ENCODE measurements around the gene PIP5K1C.
"Not testable (repeated sequence)": the region's sequence is repeated elsewhere in the genome, so short reads cannot be mapped to it uniquely, and the experiment has no call there.

PIP5K1C gene

DNA sequence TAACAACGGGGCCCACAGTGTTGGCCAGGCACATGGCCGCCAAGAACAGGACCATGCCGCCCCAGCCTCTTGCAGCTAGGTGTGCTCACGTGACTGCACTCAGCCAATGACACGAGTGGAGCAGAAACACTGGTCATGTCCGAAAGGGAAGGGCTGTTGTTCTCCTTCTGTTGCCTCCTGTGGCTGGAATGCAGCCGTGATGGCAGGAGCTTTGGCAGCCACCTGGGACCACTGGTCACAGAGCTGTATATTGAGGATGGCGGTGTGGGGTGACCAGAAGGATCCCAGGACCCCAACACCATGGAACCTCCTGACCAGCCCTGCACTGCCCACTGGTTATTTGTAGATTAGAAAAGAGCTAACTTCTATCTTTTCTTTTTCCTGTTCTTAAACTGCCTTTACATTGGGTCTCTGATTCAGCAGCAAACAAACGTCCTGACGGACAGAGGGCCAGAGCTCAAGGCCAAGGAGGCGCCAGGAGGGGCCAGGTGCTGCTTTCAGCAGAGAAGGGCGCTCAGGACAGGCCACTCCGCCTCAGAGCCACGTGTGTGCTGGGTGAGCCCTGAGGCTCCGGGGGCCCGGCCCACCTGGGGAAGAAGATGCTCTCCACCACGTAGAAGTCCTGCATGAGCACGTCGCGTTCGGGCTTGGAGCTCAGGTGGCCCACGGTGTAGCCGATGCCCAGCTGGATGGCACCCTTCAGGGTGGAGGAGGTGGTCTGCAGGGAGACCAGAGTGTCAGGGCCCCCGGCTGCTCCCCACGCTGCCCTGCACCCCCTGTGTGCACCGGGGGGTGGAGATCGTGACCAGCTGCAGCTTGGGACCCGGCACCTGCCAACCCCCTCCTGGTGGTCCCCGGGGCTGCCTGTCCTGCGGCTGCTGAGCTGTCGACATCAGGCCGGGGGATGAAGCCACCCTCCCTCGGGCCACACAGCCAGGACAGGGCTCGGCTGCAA lies 38.7 kb downstream of the PIP5K1C start:
- DNase-seq (ENCODE audit: low read depth) = no peak

- DNase-seq (ENCODE audit: low read depth) = no peak
Observed at GRCh38 chr19:3660493-3661219, 39.6 kb downstream of the PIP5K1C start.

DNA sequence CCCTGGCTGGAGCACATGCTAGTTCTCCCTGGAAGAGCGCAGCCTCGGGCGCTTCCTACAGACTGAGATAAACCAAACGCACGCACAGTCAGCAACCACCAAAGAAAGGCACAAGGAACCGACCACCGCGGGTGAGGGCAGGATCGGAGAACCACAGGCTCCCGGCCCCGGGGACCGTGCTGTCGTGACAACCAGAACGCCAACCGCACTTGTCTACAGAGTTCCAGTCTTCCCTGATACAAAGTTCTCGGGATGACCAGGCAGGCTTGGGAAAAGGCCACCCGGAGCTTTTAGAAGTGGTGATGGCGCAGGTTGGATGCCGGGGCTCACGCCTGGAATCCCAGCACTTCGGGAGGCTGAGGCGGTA lies 40.5 kb downstream of the PIP5K1C start:
- DNase-seq (ENCODE audit: low read depth) = no peak

GRCh38 chr19:3658870-3659745 lies 41.2 kb downstream of the PIP5K1C start:
- DNase-seq (ENCODE audit: low read depth) = no peak

GRCh38 chr19:3658004-3658869 lies 42.0 kb downstream of the PIP5K1C start:
- no peak for DNase-seq (ENCODE audit: low read depth)

DNA sequence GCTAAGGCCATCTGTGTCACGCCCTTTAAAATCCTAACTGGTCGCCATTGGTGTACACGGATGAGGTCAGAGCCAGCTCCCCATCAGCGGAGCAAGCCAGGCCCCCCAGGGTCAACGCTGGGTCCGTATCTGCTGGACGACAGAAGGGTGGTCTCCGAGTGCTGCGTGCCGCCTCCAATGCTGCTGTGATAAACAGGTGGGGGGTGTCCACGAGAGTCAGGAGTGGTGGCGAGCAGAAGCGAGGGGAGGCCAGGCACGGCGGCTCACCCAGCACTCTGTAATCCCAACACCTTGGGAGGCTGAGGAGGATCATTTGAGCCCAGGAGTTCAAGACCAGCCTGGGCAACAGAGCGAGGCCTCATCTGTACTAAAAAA lies 42.9 kb downstream of the PIP5K1C start:
- DNase-seq (ENCODE audit: low read depth) = no peak

DNA sequence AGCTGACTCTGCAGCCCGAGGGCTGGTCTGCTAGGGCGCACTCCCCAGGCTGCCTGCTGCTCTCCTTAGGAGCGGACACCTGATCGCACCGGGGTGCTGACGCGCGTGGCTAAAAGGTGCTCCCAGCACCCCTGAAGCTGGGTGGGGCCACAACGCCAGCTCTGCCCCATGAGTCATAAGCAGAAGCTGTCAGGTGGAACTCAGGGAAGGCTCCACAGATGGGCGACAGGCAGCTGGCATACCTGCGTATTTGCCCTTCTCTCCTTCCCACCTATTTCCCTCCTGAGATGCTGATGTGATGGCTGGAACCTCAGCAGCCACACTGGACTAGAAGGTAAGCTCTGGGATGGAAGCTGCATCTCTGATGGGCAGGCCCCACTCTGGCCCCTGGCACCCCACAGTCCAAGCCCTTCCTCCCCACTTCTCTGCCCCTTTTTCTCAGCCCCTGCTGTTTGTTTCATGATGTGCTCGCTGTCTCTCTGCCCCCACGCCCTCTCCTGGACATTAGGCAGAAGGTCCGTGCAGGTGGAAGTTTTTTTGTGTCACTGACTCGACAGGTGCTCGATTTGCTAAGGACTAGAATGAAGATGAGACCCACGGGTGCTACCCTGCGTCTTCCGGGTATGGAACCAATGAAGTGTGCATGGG lies 43.4 kb downstream of the PIP5K1C start:
- no peak for DNase-seq (ENCODE audit: low read depth)

GRCh38 chr19:3656073-3656746 lies 44.1 kb downstream of the PIP5K1C start:
- DNase-seq (ENCODE audit: low read depth) = no peak

DNA sequence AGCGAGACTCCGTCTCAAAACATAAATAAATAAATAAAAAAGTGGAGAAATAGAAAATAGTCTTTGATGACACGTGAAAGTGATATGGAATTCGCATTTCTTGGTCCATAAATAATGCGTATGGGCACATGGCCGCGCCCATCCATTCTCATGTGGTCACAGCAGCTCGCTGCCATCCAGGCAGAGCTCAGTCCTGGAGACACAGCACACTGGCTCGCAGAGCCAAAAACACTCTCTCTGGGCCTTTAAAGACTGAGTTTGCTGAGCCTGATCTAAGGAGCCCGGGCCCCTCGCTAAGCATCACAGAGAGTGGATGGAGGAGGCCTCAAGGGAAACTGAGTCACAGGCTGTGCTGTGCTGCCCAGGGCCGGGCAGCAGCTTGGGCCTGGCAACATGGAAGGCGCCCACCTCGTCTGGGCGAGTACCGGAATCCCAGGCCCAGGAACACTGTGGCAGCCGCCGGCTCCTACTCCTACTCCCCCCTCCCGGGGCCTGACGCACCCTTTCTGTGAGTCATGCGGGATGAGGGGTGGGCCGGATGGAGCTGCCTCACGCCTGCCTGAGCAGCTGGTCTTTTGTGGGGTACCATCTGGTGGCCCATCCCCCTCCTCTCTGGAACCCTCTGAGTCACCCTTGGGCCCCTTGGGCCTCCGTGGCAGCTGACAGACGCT lies 44.7 kb downstream of the PIP5K1C start:
- DNase-seq (ENCODE audit: low read depth) = no peak

DNA sequence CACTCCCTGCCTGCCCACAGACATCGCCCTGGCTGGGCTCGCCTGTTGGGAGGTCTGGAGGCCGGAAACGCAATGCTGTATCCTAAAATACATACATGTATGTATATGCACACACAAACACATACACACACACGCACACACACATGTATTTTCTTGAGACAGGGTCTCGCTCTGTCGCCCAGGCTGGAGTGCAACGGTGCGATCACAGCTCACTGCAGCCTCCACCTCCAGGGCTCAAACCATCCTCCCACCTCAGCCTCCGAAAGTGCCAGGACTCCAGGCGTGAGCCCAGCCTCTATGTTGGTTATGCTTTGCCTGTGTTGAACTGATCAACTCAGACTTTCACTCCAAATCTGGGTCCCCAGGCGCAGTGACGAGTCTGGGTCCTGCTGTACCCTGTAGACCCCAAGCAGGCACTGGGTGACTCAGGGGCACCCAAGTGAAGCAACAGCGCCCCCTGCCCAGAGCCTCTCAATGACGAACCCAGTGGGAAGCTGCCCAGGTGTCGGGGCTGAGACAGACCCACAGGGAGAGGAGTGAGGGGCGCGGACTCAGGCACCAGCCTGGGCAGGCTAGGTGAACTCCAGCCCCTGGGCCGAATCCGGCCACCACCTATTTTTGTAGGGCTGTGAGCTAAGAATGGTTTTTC lies 46.3 kb downstream of the PIP5K1C start:
- DNase-seq (ENCODE audit: low read depth) = no peak

DNA sequence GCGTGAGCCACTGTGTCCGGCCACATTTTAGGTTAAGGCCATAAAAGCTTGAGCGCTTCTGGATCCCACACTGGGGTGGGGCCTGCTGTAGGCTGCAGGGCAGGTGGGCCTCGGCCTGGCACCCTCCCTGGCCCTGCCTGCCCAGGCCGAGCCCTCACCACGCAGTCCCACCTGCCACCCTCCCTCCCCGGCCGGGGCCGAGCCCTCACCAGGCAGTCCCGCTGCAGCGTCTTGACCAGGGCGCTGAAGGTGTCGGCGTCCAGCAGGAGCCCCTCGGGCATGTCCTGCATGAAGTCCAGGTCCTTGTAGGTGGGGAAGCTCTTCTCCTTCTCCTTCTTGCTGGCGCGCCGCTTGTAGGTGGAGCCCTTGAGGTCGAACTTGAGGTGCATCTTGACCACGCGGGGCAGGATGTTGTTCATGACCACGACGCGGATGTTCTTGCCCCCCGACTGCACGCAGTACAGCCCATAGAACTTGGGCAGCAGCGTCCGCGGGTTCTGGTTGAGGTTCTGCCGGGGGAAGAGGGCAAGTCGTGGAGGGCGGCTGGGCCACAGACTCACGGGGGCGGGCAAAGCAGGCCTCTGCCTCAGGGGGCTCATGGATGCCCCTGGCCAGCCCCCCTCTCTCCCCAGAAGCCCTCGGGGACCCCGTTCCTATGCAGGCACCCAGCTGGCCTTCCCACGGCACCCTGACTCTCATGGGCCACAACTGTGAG lies 47.0 kb downstream of the PIP5K1C start:
- DNase-seq (ENCODE audit: low read depth) = no peak

DNA sequence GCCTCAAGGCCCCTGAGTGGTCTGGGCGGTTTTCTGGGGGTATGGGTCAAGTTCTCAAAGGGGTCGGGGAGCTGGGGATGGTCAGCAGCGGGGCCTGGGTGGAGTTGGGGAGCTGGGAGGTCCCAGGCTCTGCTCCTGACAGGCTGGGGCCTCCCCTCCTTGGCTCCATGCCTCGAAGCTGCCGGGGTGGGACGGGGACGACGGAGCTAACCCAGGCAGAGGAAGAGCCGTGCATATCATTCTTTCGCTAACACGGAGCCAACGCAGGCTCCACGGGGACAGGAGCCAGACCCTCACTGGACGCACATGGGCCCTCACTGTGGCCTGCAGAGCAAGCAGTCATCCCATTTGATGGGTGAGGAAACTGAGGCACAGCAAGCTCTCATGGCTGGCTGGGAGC lies 47.8 kb downstream of the PIP5K1C start:
- no peak for DNase-seq (ENCODE audit: low read depth)

GRCh38 chr19:3651684-3652083 lies 48.6 kb downstream of the PIP5K1C start:
- DNase-seq (ENCODE audit: low read depth) = no peak

DNA sequence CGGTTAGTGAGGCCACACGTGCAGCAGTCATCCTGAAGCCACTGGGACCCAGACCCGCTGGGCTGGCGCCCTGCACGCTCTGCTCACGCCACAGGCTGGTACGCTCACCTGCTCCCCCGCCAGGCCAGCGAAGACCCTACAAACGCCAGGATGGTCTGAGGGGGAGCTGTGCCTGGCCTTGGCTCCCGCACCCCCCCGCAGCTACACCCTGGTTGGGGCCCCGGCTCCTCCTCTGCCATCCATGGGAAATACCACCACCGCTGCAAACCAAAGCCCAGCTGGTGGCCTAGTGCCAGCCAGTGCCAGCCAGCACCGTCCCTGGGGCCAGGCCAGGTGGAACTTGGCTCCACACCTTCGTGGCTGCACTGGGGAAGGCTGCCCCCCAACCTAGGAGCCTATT lies 50.4 kb downstream of the PIP5K1C start:
- DNase-seq (ENCODE audit: low read depth) = no peak

GRCh38 chr19:3648037-3648905 lies 52.0 kb downstream of the PIP5K1C start:
- DNase-seq (ENCODE audit: low read depth) = no peak

- not testable (repeated sequence) for DNase-seq (ENCODE audit: low read depth)
Observed at GRCh38 chr19:3647102-3647501, 53.2 kb downstream of the PIP5K1C start.

DNA sequence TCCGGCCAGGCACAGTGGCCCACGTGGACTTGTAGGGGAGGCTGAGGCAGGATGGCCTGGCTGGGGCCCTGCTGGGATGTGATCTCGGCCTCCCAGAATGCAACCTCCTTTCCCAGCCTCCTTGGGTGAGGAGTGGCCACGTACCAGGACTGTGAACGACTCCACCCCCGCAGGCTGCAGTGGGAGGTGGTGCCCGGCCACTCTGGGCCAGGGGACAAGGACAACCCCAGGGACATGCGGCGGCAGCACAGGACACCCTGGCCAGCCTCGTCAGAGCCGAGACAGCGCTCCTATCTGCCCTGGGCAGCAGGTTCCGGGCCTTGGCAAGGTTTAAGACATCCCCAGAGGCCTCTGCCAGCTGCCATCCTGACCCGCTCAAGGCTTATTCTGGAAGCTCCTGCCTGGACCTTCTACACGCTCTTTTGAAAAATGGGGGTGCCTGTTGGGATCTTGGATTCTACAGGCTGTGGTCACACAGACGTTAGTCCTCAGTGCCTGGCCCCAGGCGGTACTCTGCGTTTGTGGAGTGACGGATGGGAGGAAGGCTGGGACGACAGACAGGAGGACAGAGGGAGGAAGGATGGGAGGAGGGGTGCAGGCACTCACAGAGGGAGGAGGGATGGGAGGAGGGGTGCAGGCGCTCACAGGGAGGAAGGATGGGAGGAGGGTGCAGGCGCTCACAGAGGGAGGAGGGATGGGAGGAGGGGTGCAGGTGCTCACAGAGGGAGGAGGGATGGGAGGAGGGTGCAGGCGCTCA lies 53.8 kb downstream of the PIP5K1C start:
- DNase-seq (ENCODE audit: low read depth) = no peak

All from activated T-cell treated with anti-CD3 and anti-CD28 coated beads for 24 hours (primary cell).